Lower leg skin (tissue), 4 donors: ENCODE data around the gene HIPK2. TPM values are rescaled to one million over a fixed set of nuclear protein-coding genes. Genes with fewer than 3 reads are reported as not detected.
"Not testable (repeated sequence)": the region's sequence is repeated elsewhere in the genome, so short reads cannot be mapped to it uniquely, and the experiment has no call there.

ENCODE experiments used
- DNase-seq, 2 donors: peaks; one replicate each; pipeline ENCODE4 v3.0.0-alpha.2; 2019; ENCODE audit warnings: low spot score in 2 of 2
- H3K4me3 ChIP-seq: fragments of 200-600 bp; sonication (generic); 2 replicates; pipeline ENCODE4 v1.5.1; 2017; ENCODE audit warnings: mild to moderate bottlenecking, low read depth; ENCODE audit not compliant: poor library complexity, severe bottlenecking
- CTCF ChIP-seq, 3 donors: fragments of 450-650 bp; IDR thresholded peaks; one replicate each; pipeline ENCODE4 v1.5.1; 2016; ENCODE audit warnings: antibody characterized with exemption in 3 of 3, mild to moderate bottlenecking in 3 of 3, moderate library complexity in 2 of 3
- POLR2A ChIP-seq, 2 donors: fragments of 450-650 bp; IDR thresholded peaks; one replicate each; pipeline ENCODE4 v1.6.1; 2016 to 2017; ENCODE audit warnings: antibody characterized with exemption in 2 of 2, mild to moderate bottlenecking in 1 of 2, moderate library complexity in 1 of 2
- WGBS, 2 donors: methylation state at CpG; one replicate each; pipeline ENCODE4 v1.1.5; 2018; 5-methylcytosine and 5-hydroxymethylcytosine counted together
- intact Hi-C: fragments of 100-400 bp; cut with DNase I; formaldehyde crosslinking; loops from one replicate; pipeline ENCODE4 v1.15.0; 2023; ENCODE audit warnings: low total_unique reads
- total RNA-seq, 4 donors: library from RNA; depleted of rRNA; stranded (reverse); fragments of >200 nt; gene quantifications; one replicate each; pipeline ENCODE4 v1.1.0, GENCODE V29; 2016

The HIPK2 gene
- total RNA-seq, 4 donors from 2014 or later = 4.5 to 14.9 (median 10.4) TPM

DNA sequence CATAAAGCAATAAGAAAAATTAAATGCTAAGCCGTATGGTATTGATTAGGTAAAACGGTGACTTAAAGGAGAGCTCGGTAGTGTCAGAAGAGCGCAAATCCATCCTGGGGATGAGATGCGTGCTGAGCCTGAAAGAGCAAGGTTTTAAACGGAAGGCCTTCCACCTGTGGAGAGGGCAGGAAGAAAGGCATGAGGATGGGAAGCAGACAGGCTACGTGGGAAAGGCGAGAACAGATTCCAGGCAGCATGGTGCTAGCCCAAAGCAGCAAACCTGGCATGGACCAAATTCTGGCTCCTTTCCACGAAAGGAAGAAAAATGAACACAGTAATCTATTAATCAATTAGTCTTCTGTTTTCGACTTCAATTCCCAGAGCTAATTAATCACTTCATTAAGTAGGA lies 103.5 kb downstream of the HIPK2 start:
- H3K4me3 ChIP-seq = no peak overlapping the region
- TF ChIP-seq CTCF (IDR thresholded peaks at IDR 0.05) = no peak
- no peak for TF ChIP-seq POLR2A (IDR thresholded peaks at IDR 0.05)
- intact Hi-C loops = no loop called here
- 87 to 89% methylated on average over 9 to 10 of the region's 10 CpGs for WGBS, 2 donors
- no peak for DNase-seq

GRCh38 chr7:139673762-139674161 lies 104.0 kb downstream of the HIPK2 start:
- intact Hi-C loops = no loop called here
- H3K4me3 ChIP-seq = no peak overlapping the region
- no peak for TF ChIP-seq POLR2A (IDR thresholded peaks at IDR 0.05)
- TF ChIP-seq CTCF (IDR thresholded peaks at IDR 0.05) = no peak
- no peak for DNase-seq
- WGBS, 2 donors = 90 to 92% methylated on average over 6 of the region's 6 CpGs

GRCh38 chr7:139673230-139673629 lies 104.6 kb downstream of the HIPK2 start:
- WGBS, 2 donors = 86 to 98% methylated on average over 5 of the region's 5 CpGs
- intact Hi-C loops = no loop called here
- TF ChIP-seq CTCF (IDR thresholded peaks at IDR 0.05) (no peak), POLR2A (IDR thresholded peaks at IDR 0.05) (no peak)
- no peak overlapping the region for H3K4me3 ChIP-seq
- DNase-seq = peak in 1 of 2 donors; percentile 61

- WGBS, 2 donors = 94 to 95% methylated on average over 3 of the region's 3 CpGs
- intact Hi-C loops = no loop called here
Measured at GRCh38 chr7:139671967-139672366, 105.8 kb downstream of the HIPK2 start.

GRCh38 chr7:139670662-139671061 lies 107.1 kb downstream of the HIPK2 start:
- WGBS, 2 donors = 93 to 94% methylated on average over 7 of the region's 7 CpGs
- intact Hi-C loops, H3K4me3 ChIP-seq: not testable (repeated sequence)
- DNase-seq = peak in 1 of 2 donors; percentile 25

More at GRCh38 chr7:139671967-139672366, 105.8 kb downstream of the HIPK2 start:
- no peak for DNase-seq
- TF ChIP-seq CTCF (IDR thresholded peaks at IDR 0.05) = no peak
- no peak for TF ChIP-seq POLR2A (IDR thresholded peaks at IDR 0.05)
- no peak overlapping the region for H3K4me3 ChIP-seq

- intact Hi-C loops = no loop called here
- DNase-seq = peak in 1 of 2 donors; percentile 58
- WGBS, 2 donors = 76 to 77% methylated on average over 11 of the region's 11 CpGs
- TF ChIP-seq POLR2A (IDR thresholded peaks at IDR 0.05) = no peak
- no peak for TF ChIP-seq CTCF (IDR thresholded peaks at IDR 0.05)
- H3K4me3 ChIP-seq = no peak overlapping the region
Measured at GRCh38 chr7:139669106-139670061, 108.4 kb downstream of the HIPK2 start.
